Hematopoietic multipotent progenitor cell treated with erythropoietin and hydrocortisone succinate and interleukin-3 and kit ligand, for 6 days (in vitro differentiated cells): ENCODE results near the gene ZNF316.
A peak's percentile ranks its signal among the peaks of the same experiment; 100 is the strongest.

Source experiments
- DNase-seq: peaks from one replicate; pipeline ENCODE4 v3.0.0-alpha.2; 2015

ZNF316 gene

DNA sequence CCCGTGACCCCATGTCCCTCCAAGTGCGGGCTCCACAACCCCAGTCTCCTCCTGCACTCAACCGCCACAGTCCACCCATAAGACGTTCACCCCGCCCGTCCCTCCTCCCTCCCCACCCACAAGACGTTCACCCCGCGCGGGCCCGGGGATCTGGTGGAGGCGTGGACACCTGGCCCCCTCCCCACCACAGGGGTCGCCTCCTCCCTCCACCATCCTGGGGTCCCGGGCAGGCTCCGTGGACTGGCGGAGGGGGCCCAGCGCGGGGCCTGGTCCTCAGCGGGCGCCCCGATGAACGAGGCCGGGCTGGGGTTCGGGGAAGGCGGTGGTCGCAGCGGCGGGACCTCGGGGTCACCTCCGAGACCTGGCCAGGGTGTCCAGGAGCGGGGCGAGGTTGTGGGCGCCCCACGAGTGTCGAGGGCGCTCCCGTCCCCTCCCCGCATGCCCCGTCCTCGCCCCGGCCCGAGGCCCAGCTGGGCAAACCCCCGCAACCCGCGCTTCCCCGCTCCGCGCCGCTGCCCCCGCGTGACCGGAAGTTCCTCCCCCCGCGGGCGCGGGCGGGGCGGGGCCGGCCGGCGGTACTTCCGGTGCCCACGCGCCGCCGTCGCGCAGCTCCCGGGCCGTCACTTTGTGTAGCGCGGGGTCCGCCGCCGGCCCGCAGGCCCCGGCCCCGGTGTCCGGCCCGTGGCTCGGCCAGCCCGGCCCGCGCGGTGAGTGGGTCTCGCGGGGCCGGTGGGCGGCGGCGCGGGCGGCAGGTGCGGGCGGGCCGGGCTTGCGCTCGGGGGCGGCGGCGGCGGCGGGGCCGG, at the start of gene ZNF316:
Gene ZNF316, plus strand, starts transcription at position 578 of the 803 bp plus-strand sequence. CDS start 5,092 bp downstream, outside the sequence.
- DNase-seq, result peak; percentile 56

DNA sequence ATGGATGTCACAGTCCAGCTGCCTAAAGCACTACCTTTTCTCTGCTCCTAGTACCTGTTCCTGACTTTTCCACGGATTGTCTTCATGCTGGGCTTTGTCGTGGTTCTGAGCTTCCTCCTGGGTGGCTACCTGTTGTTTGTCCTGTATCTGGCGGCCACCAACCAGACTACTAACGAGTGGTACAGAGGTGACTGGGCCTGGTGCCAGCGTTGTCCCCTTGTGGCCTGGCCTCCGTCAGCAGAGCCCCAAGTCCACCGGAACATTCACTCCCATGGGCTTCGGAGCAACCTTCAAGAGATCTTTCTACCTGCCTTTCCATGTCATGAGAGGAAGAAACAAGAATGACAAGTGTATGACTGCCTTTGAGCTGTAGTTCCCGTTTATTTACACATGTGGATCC, 48.6 kb upstream of the ZNF316 start:
- no peak for DNase-seq

DNA sequence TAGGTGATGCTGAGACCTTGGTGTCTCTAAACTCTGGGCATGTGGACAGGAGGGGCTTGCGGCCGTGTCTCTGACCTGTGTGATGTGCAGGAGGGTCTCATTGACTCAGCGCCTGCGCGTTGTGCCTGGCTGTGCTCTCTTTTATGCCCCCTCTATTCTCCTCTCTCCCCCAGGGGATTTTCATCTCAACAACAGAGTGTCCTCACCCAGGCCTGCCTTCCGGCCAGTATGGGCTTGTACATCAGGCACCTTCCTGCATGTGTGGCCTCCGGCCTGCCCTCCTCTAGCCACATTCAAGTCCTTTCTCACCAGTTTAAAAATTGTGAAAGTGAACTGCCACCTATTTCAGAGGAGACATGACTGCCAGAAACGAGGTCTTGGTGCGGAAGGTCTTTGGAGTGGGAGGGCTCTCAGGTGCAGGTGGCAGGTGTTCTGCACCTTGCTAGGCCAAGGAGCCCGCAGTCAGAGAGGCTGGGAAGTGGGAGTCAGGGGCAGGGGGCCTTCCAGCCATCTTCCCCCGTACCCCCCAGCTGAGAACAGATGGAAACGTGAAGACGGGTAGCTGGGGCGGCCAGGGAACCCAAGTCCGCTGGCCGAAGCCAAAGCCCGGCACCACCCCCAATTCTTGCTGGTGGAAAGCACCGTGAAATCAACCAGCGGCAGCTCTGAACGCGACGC, 47.8 kb upstream of the ZNF316 start:
- DNase-seq, result no peak

DNA sequence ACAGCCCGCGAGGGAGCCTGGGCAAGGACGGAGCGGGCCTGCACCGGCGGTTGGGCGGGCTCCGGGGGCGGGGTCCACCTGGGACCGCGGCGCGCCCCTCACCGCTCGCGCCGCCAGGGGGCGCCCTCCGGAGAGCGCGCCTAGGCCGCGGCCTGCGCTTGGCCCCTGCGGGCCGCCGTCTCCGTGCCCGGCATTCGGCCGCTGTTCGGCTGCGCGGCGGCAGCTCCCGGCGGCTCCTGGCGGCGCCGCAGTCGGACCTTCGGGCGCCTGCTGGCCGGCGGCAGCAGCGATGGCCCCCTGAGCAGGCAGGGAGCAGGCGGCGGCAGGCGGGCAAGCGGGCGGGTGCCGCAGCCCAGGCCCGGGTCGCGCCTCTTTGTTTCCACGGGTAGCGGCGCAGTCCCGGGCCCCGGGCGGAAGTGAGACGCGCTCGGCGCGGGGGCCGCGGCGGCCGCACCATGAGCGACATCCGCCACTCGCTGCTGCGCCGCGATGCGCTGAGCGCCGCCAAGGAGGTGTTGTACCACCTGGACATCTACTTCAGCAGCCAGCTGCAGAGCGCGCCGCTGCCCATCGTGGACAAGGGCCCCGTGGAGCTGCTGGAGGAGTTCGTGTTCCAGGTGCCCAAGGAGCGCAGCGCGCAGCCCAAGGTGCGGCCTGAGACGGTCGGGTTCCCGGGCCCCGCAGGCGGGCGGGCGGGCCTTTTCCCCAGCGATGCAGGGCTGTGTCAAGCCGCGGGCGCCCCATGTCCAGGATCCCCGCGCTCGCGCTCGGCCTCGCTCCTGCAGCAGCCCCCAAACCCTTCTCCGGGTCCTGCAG, 47.1 kb upstream of the ZNF316 start, which contains the start of gene INTS15:
Gene INTS15, plus strand, starts transcription at position 193 of the 816 bp plus-strand sequence. Its CDS starts 263 bp downstream, at position 456.
- peak; percentile 86 for DNase-seq

DNA sequence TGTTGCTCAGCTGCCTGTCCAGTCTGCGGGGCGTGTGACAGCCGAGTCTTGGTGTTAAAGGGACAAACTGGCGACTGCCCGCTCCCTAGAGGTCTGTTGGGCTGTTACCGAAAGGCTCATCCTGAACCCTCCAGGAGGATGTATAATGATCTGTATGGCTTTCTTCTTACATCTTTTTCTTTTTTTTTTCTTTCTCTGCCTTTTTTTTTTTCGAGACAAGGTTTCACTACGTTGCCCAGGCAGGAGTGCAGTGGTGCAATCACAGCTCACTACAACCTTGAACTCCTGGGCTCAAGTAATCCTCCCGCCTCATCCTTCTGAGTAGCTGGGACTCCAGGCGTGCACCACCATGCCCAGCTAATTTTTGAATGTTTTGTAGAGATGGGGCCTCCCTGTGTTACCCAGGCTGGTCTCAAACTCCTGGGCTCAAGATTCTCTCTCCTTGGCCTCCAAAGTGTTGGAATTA, 46.4 kb upstream of the ZNF316 start:
- no peak for DNase-seq

DNA sequence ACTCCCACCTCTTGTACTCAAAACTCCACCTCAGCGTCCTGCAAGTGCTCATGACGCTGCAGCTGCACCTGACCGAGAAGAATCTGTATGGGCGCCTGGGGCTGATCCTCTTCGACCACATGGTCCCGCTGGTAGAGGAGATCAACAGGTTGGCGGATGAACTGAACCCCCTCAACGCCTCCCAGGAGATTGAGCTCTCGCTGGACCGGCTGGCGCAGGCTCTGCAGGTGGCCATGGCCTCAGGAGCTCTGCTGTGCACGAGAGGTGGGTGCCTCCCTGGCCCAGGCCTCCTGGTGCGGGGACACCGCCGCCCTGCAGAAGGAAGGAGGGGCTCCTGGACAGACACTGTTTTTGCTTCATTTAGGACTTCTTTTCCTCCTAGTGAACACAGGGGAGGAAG, 37.0 kb upstream of the ZNF316 start:
- no peak for DNase-seq

DNA sequence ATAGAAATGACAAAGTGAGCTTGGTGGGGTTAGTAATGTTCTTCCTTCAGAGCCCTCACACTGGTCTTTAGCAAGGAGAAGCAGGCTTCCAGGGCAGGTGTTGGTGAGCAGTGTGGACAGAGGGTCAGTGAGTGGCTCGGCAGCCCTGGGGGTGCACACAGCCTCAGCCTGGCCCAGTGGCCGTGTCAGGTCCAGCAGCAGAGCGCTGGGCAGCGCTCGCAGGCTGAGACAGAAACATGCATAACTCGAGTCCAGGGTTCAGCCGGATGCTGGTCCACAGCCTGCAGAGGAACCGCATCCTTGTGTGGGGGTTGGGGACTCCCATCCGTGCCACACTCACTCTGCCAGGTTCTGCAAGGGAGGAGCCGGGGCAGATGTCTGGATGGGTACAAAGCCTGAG, 32.7 kb upstream of the ZNF316 start:
- no peak for DNase-seq

DNA sequence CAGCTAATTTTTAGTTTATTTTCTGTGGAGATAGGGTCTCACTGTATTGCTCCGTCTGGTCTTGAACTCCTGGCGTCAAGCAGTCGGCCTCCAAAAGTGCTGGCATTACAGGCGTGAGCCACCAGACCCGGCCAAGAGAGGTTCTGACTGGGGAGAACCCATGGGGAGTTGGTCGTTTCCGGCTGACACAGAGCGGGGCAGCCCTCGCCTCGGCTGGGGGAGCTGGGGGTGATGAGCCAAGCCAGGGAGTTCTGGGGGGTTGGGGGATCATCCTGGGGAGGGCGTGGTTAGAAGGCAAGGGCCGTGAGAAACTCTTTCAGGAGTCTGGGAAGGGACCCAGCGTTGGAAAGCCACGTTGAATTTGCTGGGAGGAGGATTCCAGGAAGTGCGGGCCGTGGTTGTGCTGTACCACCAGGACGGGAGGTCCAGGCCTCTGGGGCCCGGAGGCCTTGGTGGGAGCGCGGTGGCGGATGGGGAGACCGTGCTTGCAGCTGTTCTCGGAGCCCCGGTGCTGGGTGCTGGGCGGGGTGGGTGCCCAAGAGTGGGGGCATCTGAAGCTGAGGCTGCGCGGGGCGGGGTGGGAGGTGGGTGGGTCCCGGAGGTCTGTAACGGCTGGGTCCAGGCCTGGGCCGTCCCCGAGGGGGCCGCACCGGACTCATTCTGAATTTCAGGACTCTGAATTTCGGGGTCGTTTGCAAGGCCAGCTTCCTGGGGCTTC, 30.1 kb upstream of the ZNF316 start:
- no peak for DNase-seq

DNA sequence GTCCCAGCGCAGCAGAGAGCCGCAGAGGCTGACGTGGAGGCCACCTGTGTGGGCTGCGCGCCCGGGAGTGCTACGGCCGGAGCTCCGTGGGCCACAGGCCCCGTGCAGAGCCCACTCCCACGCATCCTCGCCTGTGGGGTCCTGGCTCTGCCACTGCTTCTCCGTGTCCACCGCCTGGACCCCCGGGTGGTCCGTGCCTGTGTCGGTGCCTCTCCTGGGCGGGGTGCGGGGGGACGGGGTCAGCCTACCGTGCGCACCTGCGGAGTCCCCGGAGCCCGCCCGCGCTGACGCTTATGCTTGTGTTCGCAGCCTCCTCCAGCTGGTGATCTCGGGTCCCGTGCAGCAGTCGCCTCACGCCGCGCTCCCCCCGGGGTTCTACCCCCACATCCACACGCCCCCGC, 29.5 kb upstream of the ZNF316 start:
- DNase-seq, result no peak

DNA sequence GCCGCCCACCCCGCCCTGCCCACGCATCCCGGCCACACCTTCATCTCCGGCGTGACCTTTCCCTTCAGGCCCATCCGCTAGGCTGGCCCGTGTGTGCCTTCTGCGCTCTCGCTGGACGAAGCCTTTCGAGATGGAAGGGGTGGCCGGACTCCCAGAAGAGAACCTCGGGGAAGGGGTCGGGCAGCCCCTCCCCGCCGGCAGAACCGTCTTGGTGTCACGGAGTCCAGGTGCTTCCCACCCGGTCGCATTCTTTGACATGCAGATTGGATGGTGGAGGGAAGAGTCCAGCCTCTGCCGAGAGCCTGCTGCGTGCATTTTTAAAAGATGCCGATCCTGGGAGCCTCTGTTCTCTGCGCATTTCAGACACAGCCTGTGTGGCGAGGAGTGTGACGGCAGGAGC, 29.0 kb upstream of the ZNF316 start:
- DNase-seq, result no peak

DNA sequence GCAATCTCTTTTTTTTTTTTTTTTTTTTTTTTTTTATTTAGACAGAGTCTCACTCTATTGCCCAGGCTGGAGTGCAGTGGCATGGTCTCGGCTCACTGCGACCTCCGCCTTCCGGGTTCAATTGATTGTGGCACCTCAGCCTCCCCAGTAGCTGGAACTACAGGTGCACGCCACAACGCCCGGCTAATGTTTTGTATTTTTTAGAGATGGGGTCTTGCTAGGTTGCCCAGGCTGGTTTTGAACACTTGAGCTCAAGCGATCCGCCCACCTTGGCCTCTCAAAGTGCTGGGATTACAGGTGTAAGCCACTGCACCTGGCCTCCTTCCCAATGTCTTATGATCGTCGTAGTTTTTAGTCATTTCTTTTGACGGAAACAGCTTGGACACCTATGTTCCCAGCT, 28.3 kb upstream of the ZNF316 start:
- no peak for DNase-seq

DNA sequence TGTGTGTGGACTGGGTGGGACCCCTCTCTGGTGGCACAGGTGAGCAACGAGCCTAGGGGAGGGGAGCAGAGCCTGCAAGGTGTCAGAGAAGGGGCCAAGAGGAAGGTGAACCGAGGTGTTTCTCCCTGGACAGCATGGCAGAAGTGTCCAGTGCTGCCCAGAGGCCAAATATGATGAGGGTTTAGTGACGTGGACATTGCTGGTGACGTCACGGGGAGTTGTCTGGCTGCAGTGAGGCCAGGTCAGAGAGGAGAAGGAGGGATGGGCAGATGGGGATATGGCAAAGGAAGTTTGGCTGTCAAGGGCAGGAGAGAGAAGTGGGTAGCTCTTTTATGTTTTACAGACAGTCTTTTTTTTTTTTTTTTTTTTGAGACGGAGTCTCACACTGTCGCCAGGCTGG, 24.3 kb upstream of the ZNF316 start:
- no peak for DNase-seq

DNA sequence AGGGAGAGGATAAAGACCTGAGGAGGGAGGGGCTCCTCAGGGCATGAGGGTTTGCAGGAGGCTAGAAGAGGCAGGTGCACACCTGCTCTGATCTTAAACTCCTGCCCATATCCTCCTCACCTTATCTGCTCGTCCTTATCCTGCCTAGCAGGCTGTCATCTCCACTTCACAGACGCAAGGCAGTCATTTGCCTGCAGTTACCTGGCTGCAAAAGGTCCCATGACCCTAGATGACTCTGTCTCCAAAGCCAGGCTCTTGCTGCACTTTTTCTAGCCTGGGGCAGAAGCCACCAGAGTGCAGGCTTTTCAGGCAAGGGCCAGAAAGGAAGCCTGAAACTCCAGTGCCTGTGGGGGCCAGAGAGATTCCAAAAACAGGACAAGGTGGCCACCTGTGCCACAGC, 23.4 kb upstream of the ZNF316 start:
- DNase-seq, result no peak

DNA sequence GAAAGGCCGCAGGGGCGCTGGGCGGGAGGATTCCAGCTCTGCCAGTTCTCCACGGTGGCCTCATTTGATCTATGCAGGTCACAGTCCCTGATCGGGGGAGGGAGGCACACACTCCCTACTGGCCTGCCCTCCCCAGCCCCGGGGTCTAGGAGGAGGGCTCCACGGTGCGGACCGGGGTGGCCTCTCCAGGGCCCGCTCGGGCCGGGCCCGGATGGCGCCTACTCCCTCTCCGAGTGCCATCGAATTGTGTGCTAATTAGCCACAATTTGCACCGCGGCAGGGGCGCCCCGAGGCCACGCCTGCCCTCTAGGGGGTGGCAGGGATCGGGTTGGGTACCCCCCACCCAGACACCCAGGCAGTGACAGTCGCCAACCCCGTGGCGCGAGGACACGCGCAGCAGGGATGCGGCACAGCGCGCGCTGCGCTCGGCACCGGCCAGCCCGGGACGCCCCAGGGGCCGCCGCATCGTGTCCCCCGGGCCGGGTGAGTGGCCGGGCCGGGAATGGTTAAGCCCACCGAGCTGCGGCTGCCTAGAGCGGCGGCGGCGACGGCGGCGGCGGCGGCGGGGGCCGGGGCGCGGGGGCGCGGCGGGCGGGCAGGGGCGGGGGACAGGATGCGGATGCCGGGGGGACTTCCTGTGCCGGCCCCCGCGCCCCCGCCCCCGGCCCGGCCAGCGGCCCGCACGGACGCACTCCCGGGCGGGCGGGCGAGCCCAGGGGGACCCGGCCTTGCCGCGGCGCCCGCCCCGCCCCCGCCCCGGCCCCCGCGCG, 22.0 kb upstream of the ZNF316 start, which contains the start of gene ZNF853:
Gene ZNF853, plus strand, starts transcription at position 658 of the 770 bp plus-strand sequence. CDS start 565 bp downstream, outside the sequence.
- DNase-seq, result no peak

DNA sequence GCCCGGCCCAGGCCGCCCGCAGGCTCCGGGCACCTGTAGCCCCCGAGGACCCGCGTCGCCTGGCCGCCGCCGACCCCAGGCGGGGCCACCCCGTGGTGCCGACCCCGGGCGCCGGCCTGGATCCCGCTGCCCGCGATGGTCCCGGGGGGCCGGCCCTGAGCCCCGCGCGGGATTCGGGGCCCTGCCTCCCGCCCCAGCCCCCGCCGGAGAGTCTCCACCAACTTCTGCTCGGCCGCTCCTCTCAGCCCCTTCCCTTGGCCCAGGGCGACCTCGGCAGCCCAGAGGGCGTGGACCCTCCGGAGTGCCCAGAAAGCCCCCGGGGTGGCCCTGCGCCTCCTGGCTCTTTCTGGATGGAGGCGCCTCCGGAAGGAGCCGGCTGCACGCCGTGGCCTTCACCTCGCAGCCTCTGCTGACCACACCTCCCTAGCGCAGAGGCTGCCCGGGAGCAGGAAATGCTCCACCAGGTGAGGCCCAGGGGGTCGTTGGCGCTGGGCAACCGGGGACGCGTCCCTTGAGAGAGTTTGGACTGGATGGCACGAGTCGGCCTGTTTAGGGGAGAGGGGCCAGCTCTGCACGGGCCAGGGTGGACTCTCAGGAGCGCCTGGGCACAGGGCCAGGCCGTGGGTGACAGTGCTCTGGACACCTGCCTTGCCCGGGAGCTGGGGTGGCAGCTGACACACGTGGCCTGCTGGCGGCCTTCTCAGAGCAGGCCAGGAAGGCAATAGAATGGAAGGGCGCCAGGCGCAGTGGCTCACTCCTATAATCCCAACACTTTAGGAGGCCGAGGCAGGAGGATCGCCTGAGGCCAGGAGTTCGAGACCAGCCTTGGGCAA, 21.2 kb upstream of the ZNF316 start:
- DNase-seq, result no peak

DNA sequence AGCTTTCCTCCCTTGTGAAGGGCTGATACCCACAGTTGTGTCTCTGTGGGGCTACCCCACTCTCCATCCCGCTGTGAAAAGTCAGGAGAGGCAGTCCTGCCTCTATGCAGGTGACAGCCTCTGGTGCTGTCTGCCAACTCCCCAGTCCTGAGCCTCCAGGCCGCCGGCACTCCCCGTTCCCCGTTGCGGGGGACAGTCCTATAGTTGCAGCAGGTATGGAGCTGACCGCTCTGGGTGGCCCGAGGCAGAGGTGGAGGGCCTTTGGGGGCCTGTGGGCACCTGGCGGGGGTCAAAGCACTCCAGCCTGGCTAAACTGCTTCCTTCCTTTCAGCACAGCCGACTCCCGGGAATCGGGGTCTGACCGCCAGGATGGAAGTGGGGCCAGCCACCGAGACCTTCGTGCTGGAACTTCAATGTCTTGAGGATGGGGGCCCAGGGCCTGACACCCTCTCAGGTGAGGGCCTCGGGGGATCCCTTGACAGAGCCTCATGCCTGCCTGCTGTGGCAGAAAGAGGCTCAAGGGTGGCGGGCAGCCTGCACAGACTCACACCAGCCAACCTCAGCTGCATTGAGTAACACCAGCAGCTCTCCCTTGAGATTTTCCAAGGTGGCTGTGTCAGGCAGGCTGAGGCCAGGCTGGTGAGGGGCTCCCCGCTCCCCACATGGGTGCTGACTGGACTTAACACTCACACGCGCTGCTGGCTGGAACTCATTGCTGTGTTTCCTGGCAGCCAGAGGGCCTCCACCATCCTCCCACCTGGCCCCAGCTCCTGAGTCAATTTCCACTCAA, 20.1 kb upstream of the ZNF316 start:
- DNase-seq, result no peak

DNA sequence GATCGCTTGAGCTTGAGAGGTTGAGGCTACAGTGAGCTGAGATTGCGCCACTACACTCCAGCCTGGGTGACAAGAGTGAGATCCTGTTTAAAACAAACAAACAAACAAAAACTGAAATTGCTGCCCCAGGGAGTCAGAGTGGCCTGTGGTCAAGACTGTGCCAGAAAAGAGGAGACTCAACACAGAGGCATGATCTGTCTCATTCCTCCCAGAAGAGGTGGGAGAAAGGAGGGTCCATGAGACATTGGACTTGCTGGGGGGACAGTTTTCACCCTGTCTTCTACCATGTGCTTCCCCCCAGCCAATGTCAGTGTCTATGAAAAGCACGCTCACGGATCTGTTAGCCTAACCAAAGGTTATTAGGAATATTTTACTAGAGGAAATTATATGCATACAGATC, 18.5 kb upstream of the ZNF316 start:
- no peak for DNase-seq

DNA sequence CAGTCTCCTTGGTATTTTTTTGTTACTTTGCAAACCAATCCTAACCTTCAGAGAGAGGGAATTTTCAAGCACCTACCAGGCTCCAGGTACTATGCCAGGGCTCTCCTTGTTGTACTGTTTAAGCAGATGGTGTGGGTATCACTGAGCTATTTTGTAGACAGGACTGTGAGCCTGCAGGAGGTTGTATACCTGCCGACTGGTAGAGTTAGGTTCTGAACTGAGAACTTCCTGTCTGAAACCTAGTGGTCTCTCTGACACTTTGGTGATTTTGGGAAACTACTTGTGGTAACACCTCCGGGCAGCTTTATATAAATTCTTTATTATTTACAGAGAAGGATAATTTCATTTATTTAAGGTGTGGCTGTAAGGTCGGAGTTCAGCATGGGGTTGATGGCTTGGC, 17.2 kb upstream of the ZNF316 start:
- no peak for DNase-seq

DNA sequence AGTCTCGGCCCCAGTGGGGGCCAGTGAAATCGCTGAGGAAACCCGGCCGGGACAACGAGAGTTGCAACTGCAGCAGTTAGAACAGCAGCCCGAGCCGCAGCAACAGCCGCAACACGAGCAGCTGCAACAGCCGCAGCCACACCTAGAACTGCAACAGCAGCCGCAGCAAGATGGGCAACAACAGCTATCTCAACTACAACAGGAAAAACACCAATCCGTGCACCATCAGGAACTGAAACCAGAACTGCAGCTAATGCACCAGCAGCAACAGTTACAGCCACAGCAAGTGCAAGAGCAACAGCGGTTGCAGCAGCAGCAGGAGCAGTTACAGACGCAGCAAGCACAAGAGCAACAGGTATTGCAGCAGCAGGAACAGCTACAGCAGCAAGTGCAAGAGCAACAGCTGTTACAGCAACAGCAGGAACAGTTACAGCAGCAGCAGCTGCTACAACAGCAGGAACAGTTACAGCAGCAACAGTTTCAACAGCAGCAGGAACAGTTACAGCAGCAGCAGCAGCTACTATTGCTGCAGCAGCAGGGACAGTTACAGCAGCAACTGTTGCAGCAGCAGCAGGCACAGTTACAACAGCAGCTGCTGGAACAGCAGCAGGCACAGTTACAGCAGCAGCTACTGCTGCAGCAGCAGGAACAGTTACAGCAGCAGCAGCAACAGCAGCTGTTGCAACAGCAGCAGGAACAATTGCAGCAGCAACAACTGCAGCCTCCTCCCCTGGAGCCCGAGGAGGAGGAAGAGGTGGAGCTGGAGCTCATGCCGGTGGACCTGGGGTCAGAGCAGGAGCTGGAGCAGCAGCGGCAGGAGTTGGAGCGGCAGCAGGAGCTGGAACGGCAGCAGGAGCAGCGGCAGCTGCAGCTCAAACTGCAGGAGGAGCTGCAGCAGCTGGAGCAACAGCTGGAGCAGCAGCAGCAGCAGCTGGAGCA, 15.7 kb upstream of the ZNF316 start:
- no peak for DNase-seq
